NCI-H748 (cell line): ENCODE data around the gene FEZF2.

Experiments
- DNase-seq: peaks from one replicate; lab custom pipeline; 2025; ENCODE audit not compliant: unreplicated experiment; lab: John Stamatoyannopoulos, UW

The FEZF2 gene

DNA sequence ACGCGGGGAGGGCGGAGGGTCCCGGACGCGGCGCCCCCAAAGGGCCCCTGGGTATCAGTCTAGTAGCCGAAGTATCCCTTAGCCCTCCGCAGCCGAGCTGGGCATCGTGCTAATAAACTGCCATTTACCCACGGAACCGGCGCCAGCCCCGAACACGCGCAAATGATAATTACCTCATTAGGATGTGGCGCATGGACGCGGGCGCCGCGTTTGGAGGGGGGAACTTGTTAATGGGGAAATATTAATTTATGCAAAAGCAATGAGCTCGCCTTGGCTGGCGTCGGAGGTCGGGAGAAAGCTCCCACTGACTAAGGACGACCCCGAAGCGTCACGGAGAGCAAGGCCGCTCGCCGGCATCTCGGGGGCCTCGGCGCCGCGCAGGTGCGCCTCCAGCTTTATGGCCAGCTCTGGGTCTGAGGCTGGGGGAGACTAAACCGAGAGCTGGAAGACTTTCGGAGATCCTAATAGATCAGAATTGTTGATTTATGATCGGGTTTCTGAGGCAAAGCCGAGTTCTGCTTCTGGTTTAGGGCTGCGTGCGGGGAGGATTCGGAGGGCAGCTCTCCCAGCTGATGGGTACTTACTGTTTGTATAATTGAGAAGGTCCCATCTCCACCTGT lies 474 bp upstream of the FEZF2 start:
- peak; percentile 51 for DNase-seq

DNA sequence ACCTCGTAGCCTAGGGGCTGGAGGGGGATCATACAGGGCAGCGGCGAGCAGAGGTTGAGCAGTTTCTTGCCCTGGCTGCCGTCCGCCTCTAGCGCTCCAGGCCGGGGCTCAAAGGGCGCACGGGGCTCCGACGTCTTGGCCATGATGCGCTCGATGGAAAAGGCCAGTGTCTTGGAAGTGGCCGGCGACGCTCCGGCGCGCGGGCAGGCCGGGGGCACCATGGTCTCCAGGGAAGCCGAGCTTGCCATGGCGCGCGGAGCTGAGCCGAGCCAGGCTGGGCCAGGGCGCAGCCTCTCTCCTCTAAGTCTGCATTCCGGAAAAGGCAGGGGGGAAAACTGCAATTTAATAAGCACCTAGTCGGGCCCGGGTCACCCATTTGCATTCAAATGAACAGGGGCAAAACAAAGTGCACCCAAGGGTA lies 719 bp downstream of the FEZF2 start:
- DNase-seq, result peak; percentile 49

DNA sequence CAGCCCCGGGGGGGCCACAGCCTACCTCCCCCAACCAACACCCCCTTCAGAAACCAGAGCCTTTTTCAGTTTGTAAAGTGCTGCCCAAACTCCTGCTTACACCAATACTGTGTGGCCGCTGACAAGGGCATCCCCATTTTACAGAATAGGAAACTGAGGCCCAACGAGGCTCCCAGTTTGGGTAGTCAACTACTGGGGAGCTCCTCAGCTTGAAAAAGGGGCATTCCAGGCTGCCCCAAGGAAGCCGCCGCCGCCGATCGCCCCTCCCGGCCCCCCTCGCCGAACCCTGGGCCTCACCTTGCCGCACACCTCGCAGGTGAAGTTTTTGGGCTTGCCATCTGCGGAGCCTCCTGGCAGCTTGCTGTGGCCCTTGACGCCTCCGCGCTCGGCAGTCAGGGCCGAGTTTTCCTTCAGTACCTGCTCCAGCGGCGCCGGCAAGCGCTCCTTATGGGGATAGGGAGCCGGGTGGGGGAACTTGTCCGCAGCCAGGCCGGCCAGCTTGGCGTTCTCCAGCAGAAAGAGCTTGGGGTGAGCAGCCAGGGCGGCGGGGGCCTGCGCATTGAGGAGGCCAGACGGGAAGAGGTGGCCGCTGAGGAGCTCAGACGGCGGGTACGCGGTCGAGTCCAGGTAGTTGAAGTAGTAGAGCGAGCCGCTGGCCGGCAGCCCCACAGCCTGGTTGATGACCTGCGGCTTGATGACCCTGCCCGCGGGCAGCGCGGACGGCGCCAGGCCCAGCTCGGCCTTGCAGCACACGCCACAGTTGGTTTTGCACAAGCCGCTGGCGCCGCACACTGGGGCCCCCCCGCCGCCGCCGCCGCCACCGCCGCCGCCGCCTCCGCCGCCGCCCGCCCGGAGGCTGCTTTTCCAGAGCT lies 1.4 kb downstream of the FEZF2 start:
- DNase-seq, result peak; percentile 50

DNA sequence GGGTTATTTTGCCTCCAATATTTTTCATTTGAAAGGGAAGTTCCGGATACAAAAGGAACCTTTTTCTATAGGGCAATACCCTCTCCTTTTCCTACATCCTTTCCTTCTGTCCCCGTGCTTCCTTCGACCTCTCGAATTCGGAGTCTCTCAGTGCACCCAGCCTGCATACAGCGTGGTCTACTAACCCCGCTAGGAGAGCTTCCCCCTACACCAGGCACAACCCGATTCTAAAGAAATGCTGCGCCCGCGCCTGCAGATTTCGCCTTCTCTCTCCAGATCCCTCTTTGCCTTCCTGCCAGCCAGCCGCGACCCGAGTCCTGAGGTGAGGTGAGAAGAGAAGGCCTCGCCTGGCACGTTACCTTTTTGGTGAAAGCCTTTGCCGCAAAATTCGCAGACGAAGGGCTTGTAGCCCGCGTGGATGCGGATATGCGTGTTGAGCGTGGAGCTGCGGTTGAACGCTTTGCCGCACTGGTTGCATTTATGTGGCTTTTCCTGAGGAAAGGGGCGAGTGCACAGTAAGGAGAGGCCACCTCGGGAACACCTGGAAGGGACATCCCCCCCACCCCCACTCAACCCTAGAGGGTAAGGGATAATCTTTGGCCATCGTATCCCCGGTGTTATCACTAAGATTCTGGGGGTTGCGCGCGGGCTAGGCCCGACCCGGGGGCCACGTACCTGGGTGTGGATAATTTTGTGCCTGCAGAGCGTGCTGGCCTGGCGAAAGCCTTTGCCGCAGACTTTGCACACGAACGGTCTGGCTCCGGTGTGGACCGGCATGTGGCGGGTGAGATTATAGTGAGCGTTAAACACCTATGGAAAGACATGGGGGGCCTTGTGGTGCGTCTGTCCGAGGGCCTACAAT lies 2.3 kb downstream of the FEZF2 start:
- DNase-seq, result no peak

DNA sequence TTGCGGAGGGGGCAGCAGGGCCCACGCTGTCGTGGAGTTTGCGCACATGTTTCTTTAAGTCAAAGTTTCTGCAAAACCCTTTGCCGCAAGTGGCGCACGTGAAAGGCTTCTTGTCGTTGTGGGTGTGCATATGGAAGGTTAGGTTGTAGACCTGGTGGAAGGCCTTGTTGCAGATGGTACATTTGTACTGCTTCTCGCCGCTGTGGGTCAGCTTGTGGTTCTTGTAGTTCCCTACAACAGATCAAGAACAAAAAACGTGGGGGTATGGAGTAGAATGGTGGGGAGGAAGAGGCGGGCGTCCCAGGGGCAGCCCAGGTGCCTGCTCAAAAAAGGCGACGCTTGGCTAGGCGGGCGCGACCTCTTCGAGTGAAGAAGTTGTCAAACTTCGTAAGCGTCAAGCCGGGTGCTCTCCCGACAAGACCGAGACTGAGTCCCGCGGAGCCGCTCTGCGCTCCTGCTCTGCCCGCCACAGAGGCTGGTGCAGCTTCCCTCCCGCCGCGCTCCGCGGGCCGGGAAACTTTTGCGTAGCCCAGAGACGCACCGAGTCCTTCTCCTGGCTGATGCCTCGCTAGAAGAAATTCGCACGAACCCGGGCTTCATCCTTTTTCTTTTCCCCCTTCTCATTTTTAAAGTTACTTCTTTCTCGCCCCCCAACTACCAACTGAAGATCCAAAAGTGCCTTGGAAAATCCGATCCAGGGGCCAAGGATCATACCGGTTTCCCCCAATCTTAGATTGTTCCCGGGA lies 3.1 kb downstream of the FEZF2 start:
- DNase-seq, result no peak

DNA sequence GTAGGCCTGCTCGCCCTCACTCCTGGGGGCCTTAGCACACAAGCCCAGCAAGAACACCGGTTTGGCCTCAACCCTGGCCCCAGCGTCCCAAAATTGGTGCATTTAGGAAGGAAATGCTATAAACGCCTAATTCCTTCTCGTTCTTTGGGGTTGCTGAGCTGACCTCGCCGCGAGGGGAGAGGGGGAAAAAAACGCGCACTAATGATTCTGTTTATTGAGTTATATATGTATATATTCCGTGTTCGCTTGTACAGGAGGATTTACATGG lies 3.9 kb downstream of the FEZF2 start:
- no peak for DNase-seq

DNA sequence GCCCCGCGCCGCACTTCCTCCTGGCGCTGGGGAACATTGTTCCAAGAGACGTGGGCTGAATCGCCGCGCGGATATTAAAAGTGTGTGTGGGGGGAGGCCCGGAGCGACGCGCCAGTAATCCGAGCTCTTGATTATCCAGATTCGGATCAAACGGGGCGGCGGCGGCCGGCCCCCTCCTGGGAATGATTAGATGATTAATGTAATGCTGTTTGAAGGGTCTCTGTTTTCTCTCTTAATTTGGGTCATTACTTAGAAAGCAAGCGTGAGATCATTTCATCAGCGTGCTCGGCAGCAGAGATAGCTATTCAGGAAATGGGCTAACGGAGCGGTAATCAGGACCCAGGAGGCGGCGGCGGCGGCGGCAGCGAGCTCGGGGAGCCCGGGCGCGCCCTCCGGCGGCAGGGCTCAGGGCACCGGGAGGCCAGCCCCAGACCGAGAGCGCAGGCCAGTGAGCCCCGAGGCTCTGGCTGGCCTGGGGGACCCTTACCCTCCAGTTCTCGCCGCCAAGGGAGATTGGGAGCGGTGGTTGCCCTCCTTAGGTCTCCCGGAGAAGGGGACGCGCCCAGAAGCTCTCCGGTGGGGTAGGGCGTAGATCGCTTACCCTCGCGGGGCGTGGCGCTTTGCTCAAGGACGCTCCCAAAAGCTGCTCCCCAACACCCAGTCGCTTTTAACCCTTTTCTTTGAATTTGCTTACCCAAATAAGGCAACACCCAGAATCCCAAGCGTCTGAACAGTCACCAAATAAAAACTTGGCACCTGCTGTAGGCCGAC lies 4.5 kb downstream of the FEZF2 start:
- peak; percentile 80 for DNase-seq

DNA sequence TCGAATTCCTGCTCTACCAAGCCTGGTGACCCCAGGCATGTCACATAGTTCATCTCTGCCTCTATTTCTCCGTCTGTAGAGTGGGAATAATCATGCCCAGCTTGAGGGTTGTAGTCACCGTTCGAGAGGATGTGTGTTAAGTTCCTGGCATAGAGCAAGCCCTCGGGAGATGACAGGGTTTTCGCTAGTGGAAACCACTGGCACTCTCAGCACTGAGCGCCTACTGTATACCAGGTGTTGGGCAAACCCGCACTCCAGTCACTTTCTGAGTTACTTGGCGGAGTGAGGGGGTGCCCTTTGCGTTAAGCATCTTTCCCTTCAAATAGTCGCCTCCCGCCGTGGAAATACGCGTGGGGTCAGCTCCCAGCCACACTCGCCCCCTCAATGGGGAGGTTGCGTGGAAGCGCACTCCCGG lies 5.1 kb downstream of the FEZF2 start:
- DNase-seq, result no peak

DNA sequence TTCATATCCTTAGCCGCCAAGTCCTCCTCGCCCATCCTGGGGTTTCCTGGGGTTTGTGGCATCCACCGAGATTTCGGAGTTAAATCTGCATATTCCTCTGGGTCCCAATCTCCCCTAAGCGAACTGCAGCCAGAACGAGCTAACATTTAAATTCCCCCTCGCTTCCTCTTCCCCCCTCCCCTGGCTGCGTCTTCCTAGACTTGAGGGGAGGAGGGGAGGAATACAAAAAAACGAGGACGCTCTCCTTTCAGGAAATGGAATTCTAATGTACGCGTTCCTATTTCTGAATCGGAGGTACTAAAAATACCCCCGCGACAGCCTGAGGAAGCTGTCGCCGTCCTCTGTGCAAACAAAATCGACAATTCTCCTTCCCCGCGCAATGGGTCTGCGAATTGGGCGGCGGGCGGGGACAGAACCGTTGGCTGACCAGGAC lies 5.6 kb downstream of the FEZF2 start:
- DNase-seq, result no peak

DNA sequence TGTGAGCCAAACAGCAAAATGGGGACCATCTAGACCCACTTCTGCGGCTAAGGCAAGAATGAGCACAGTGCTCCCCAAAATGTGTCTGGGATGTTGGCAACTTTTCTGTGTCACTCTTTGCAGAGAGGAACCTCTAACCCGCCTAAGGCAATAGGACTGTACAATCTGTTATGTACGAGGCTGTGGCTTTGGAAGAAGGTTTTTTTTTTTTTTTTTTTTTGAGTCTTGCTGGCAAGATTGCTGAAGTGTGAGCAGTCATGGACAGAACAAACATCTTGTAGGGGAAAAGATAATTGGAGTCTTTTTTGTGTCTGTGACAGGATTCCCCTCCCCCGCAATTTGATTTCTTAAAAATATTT lies 7.2 kb downstream of the FEZF2 start:
- no peak for DNase-seq

DNA sequence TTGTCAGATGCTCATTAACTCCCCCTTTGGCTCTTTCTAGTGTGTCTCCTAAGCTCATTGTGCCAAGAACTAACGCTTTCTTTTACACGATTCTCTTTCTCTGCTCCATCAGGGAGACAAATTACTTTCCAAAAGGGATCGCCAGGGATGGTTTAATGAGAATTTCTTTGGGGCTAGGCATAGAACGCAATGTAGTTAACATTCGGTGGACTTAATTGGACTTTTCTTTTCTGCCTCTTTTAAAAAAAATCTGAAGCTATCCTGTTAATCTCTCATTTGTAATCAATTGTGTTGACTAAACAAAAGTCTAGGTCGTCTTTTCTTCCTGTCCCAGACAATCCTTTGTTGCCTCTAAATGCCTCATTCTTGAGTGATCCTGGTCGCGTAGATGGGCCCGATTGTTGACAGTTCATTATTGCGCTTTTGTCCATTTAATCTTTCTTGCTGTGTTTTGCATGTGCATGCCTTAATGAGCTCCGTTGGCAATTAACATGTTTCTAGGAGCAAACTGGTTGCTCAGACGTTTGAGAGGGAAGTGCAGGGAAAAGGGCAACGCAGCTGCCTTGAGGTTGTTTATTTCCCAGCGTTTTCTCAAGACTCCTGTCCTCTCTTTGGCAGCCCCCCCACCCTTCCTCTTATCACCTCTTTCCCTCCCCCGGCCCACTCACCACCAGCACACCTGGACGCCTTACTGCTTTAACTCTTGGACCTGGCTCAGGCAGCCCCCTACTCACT lies 7.8 kb downstream of the FEZF2 start:
- DNase-seq, result peak; percentile 42

DNA sequence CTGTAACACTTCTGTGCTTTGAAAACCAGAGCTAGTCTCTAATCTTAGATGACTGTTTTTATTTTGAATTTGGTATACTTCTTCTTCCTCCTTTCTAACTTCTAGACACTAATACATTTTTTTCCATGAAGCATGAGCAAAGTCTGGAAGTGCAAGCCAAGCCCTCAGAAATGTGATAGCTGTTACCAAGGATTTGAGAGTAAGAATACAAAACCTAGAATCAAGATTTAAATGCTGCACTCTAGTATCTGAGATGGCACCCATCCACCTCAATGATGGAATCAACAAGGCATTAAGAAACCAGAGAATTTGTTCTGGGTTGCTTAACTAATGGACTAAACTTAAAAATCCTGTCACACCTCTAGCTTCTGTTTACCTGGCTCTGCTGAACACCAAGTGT lies 9.2 kb downstream of the FEZF2 start:
- no peak for DNase-seq

DNA sequence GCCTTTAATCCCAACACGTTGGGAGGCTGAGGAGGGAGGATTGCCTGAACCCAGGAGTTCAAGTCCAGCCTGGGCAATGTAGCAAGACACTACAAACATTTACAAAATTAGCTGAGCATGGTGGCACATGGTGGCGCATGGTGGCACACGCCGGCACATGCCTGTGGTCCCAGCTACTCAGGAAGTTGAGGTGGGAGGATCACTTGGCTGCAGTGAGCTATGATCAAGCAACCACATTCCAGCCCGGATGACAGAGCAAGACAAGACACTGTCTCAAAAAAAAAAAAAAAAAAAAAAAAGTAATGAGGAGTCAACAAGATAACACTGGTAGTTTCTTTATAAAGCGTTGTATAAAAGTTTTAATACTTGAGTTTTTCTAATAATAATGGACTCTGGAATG lies 10.1 kb downstream of the FEZF2 start:
- DNase-seq, result no peak

DNA sequence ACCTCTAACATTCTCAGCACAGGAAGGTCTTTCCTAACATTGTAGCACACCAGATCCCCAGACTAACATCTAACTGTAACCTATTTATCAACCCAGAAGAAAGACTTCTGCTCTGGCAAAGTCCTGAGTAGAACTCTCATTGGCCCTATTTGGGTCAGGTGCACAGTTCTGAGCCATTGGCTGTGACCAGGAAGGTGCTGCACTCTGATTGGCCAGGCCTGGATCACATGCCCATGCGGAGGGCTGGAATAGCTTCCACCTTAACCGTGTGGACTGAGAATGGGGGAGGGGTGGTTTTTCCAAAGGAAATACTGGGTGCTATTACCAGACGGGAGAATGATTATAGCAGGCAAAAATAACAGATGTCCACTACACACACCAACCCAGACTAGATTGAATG lies 11.5 kb downstream of the FEZF2 start:
- no peak for DNase-seq

GRCh38 chr3:62361261-62361660 lies 12.1 kb downstream of the FEZF2 start:
- DNase-seq, result no peak

DNA sequence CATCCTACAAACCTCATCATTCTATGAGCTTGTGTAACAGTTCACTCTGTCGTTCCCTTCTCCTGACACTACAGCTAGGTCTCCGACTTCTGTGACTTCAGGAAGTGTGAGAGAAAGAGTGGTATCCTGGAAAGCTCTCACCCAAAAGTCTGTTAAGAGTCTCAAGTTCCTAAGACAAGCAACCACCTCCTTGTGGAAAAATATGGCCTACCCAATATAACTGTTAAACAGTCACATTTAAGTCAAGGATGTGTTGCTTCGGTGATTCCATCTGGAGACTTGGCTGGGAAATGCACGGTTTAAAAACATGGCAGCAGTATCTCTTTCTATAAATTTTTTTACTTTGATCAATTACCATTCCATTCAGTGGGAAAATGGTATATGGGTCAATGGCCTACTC lies 13.8 kb downstream of the FEZF2 start:
- DNase-seq, result no peak

- no peak for DNase-seq
Measured at GRCh38 chr3:62356356-62356755, 17.0 kb downstream of the FEZF2 start.

- DNase-seq, result no peak
Measured at GRCh38 chr3:62355703-62356102, 17.6 kb downstream of the FEZF2 start.

DNA sequence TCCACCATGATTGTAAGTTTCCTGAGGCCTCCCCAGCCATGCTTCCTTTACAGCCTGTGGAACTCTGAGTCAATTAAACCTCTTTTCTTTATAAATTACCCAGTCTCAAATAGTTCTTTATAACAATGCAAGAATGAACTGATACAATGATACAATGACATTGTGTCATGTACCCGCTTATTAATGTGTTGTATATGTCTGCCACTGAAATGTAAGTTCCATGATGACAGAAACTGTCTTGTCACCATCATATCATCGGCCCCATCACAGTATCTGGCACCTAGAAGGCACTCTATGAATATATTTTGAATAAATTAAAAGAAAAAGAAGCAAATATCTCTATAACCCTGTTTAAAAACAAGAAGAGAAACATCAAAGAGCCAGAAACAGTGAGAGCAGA lies 29.6 kb downstream of the FEZF2 start:
- DNase-seq, result no peak

- no peak for DNase-seq
Measured at GRCh38 chr3:62335196-62335595, 38.2 kb downstream of the FEZF2 start.
